ENCODE data around the gene TMEM82. TPM values are rescaled to one million over a fixed set of nuclear protein-coding genes. Genes with fewer than 3 reads are reported as not detected.

TMEM82 gene
- total and polyA plus RNA-seq, 2 experiments from 2014 or later: 0.42 TPM; not detected in 1

DNA sequence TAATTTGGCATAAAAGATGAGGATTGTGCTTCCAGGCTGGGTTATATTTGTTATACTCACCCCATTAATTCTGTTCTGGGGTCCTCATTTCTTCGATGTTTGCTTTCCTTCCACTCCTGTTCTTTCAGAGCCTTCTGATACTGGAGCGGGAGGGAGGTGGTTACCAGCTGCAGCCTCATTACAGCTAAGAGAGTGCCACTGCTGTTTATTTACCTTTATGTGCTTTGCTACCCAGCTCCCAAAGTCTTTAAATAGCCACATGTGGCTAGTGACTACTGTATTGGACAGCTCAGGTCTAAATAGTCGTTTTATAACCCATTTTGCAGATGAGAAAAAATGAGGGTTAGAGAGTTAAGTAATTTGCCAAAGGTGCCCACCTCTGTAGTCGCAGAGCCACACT is 33.1 kb upstream of the TMEM82 start (continued):
- no peak for TF ChIP-seq ZNF462 (CRISPR knock-in tag; IDR thresholded peaks at IDR 0.05)
- no peak for TF ChIP-seq ZNF331 (CRISPR knock-in tag; IDR thresholded peaks at IDR 0.05; ENCODE audit: low read depth)
- TF ChIP-seq STAT1 (IDR thresholded peaks at IDR 0.05; ENCODE audit: unreplicated experiment): no peak
- TF ChIP-seq POLR2AphosphoS5 (IDR thresholded peaks at IDR 0.05; ENCODE audit: low read depth): no peak
- no peak for TF ChIP-seq EZH2phosphoT487 (IDR thresholded peaks at IDR 0.05; ENCODE audit: unreplicated experiment)
- no peak for TF ChIP-seq CREB1 (CRISPR knock-in tag; IDR thresholded peaks at IDR 0.05; ENCODE audit: low read depth)

DNA sequence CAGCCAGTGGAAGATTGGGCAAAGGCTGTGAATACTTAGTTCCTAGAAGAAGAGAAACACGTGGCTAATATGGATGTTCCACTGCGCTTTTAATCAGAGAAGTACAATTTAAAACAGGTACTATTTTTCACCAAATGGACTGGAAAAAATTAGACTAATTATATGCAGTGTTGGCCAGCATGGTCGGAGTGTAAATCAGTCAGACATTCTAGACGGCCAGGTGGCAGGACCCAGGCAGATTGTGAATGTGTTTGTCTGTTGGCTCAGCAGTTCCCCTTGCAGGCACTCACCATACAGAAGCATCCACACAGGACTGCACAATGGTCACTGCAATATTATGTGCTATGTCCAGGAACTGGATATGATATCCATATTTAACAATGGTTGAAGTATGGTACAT is 30.1 kb upstream of the TMEM82 start:
- Mint-ChIP-seq H3K27me3 (ENCODE audit: insufficient read depth, low read depth, poor library complexity) (peaks cover 7% of the 10 kb centered on the region), H3K4me1 (no peaks in the 10 kb centered on the region), H3K9me3 (no peaks in the 10 kb centered on the region), H3K27ac (no peak overlapping the region), H3K36me3 (ENCODE audit: low read depth) (peaks cover 6% of the 10 kb centered on the region; the same call in 1 of the 3 replicates), H3K4me3 (no peak overlapping the region)
- H3F3A ChIP-seq (replicated peaks; ENCODE audit: low read depth): 0 out of 2 replicates have a peak, but pooled peaks cover 4% of the 10 kb centered on the region
- H3K9me2 ChIP-seq (ENCODE audit: insufficient read depth): no peaks in the 10 kb centered on the region
- ATAC-seq (no peak), DNase-seq (ENCODE audit: low spot score) (no peak)
- no peak overlapping the region for H3K4me3 ChIP-seq
- H3K27me3 ChIP-seq (ENCODE audit: insufficient read depth): no peaks in the 10 kb centered on the region
- H4K20me1 ChIP-seq (replicated peaks; ENCODE audit: insufficient read depth): peaks cover 22% of the 10 kb centered on the region
- peaks cover 10% of the 10 kb centered on the region for H3K79me2 ChIP-seq (replicated peaks; ENCODE audit: insufficient read depth)
- H2AFZ ChIP-seq: no peak overlapping the region
- no peak overlapping the region for H3K4me2 ChIP-seq
- H3K36me3 ChIP-seq (ENCODE audit: insufficient read depth): no peaks in the 10 kb centered on the region
- no peaks in the 10 kb centered on the region for H3K4me1 ChIP-seq (ENCODE audit: insufficient read depth)
- no peak overlapping the region for H3K27ac ChIP-seq (ENCODE audit: low read depth)
- TF ChIP-seq STAT1 (IDR thresholded peaks at IDR 0.05; ENCODE audit: unreplicated experiment) (no peak), REST (IDR thresholded peaks at IDR 0.05; ENCODE audit: unreplicated experiment) (no peak), EZH2 (IDR thresholded peaks at IDR 0.05; ENCODE audit: low read depth, unreplicated experiment) (no peak), ZNF331 (CRISPR knock-in tag; IDR thresholded peaks at IDR 0.05; ENCODE audit: low read depth) (no peak), JUNB (IDR thresholded peaks at IDR 0.05; ENCODE audit: unreplicated experiment) (no peak), NANOG (IDR thresholded peaks at IDR 0.05; ENCODE audit: borderline replicate concordance) (no peak)

Measured in GM23338 (cell line).